Measurements from ENCODE around the gene PTGIR. TPM values are rescaled to one million over a fixed set of nuclear protein-coding genes. Genes with fewer than 3 reads are reported as not detected.
A peak's percentile ranks its signal among the peaks of the same experiment; 100 is the strongest.

Gene PTGIR
- total and polyA plus RNA-seq, 9 donors, result 0.24 to 1.8 (median 0.71) TPM

GRCh38 chr19:46608581-46609345, 16.1 kb downstream of the PTGIR start:
- Histone ChIP-seq H3K27ac (no peak overlapping the region), H3K27me3 (no peaks in the 10 kb centered on the region), H3K9me3 (no peaks in the 10 kb centered on the region), H3K4me1 (ENCODE audit: insufficient read depth) (peaks cover 4% of the 10 kb centered on the region), H3K36me3 (no peaks in the 10 kb centered on the region), H3K4me3 (no peak overlapping the region)
- TF ChIP-seq EP300 (IDR thresholded peaks at IDR 0.05) (no peak), POLR2A (IDR thresholded peaks at IDR 0.05) (no peak)
- TF ChIP-seq, protein P1, sequence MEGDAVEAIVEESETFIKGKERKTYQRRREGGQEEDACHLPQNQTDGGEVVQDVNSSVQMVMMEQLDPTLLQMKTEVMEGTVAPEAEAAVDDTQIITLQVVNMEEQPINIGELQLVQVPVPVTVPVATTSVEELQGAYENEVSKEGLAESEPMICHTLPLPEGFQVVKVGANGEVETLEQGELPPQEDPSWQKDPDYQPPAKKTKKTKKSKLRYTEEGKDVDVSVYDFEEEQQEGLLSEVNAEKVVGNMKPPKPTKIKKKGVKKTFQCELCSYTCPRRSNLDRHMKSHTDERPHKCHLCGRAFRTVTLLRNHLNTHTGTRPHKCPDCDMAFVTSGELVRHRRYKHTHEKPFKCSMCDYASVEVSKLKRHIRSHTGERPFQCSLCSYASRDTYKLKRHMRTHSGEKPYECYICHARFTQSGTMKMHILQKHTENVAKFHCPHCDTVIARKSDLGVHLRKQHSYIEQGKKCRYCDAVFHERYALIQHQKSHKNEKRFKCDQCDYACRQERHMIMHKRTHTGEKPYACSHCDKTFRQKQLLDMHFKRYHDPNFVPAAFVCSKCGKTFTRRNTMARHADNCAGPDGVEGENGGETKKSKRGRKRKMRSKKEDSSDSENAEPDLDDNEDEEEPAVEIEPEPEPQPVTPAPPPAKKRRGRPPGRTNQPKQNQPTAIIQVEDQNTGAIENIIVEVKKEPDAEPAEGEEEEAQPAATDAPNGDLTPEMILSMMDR (IDR thresholded peaks at IDR 0.05), result no peak
- intact Hi-C loops (cut with DNase I), result loop anchor here in 1 of 4 donors (10.0 kb wide), 2 partner anchors 56 to 136 kb away; partner anchors contain the start of genes DACT3, FKRP and STRN4
- 89 to 92% (median 89%) methylated on average over 27 of the region's 27 CpGs for WGBS, 3 donors
- peak in 2 of 5 donors; percentile 10 to 34 for DNase-seq

DNA sequence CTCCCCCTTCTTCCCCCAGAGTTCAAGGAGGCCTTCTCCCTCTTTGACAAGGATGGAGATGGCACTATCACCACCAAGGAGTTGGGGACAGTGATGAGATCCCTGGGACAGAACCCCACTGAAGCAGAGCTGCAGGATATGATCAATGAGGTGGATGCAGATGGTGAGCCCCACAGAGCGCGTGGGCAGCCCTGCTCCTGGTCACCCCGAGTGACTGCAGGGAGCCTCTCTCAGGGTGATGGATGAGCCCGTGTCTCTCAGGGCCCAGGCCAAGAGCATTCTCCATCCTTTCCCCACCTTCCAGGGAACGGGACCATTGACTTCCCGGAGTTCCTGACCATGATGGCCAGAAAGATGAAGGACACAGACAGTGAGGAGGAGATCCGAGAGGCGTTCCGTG, 16.7 kb downstream of the PTGIR start:
- peaks cover 8% of the 10 kb centered on the region for H3K4me1 ChIP-seq (ENCODE audit: insufficient read depth)
- intact Hi-C loops (cut with DNase I), result loop anchor here in 1 of 4 donors (10.0 kb wide), 2 partner anchors 57 to 137 kb away; partner anchors contain the start of genes DACT3, FKRP and STRN4
- H3K27me3 ChIP-seq, result no peaks in the 10 kb centered on the region
- WGBS, 3 donors, result 81 to 91% (median 88%) methylated on average over 9 of the region's 9 CpGs
- no peaks in the 10 kb centered on the region for H3K36me3 ChIP-seq
- no peaks in the 10 kb centered on the region for H3K9me3 ChIP-seq
- H3K4me3 ChIP-seq, result no peak overlapping the region
- TF ChIP-seq EP300 (IDR thresholded peaks at IDR 0.05), result no peak
- no peak for TF ChIP-seq POLR2A (IDR thresholded peaks at IDR 0.05)
- TF ChIP-seq, protein P1 (IDR thresholded peaks at IDR 0.05), result no peak
- DNase-seq, result peak in 1 of 5 donors; percentile 22
- no peak overlapping the region for H3K27ac ChIP-seq

GRCh38 chr19:46607448-46607841, 17.4 kb downstream of the PTGIR start:
- Histone ChIP-seq H3K36me3 (no peaks in the 10 kb centered on the region), H3K27ac (no peak overlapping the region)
- intact Hi-C loops (cut with DNase I), result loop anchor here in 1 of 4 donors (10.0 kb wide), 2 partner anchors 57 to 137 kb away; partner anchors contain the start of genes DACT3, FKRP and STRN4

DNA sequence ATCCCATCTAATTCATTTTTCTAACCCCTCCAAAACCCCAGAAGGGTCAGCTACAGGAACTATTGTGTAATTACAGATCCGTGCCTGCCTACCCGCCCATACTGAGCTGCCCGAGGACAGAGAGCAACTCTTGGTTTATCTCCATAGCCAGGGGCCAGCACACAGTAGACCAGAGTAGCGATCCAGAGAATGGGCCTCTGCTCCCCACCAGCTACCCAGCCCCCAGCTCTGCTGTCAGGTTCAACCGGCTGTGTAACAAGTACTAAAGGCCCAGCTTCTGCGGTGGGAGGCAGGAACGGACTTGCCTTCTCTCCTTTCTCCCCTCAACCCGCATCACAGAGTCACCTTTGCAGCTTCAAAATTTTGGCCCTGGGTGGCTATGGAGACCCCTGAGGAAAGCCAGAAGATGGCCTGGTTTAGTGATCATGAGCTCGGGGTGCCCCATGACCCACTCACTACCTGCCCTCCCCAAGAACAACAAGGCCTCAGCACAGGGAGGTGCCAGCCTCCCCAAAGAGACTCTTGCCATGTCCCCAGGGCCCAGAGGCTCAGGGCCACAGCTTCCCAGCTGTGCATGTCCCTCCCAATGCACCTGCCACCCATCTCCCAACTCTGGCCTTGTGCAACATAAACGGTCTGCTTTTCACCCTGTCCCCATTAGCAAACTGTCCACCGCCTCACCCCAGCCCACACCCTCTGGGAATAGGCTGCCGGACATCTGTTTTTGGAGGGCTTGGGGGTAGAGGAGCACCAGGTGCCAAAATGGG, 18.0 kb downstream of the PTGIR start:
- no peak overlapping the region for H3K4me3 ChIP-seq
- peak in 3 of 5 donors; percentile 4 to 28 (median 13) for DNase-seq
- 84 to 85% (median 84%) methylated on average over 12 of the region's 12 CpGs for WGBS, 3 donors
- TF ChIP-seq EP300 (IDR thresholded peaks at IDR 0.05) (no peak), POLR2A (IDR thresholded peaks at IDR 0.05) (no peak)
- TF ChIP-seq, protein P1 (IDR thresholded peaks at IDR 0.05), result no peak
- H3K27me3 ChIP-seq, result no peaks in the 10 kb centered on the region
- H3K36me3 ChIP-seq, result no peaks in the 10 kb centered on the region
- no peaks in the 10 kb centered on the region for H3K9me3 ChIP-seq
- H3K27ac ChIP-seq, result no peak overlapping the region
- peaks cover 10% of the 10 kb centered on the region for H3K4me1 ChIP-seq (ENCODE audit: insufficient read depth)
- intact Hi-C loops (cut with DNase I), result loop anchor here in 1 of 4 donors (10.0 kb wide), 2 partner anchors 58 to 138 kb away; partner anchors contain the start of genes DACT3, FKRP and STRN4

More at GRCh38 chr19:46607448-46607841, 17.4 kb downstream of the PTGIR start:
- Histone ChIP-seq H3K27me3 (no peaks in the 10 kb centered on the region), H3K4me1 (ENCODE audit: insufficient read depth) (peaks cover 10% of the 10 kb centered on the region), H3K9me3 (no peaks in the 10 kb centered on the region), H3K4me3 (no peak overlapping the region)
- WGBS, 3 donors, result 73 to 80% (median 74%) methylated on average over 12 of the region's 12 CpGs
- no peak for TF ChIP-seq POLR2A (IDR thresholded peaks at IDR 0.05)
- TF ChIP-seq, protein P1 (IDR thresholded peaks at IDR 0.05), result no peak
- peak in 2 of 5 donors; percentile 22 to 37 for DNase-seq

Measured in ovary (tissue), 9 donors.